Smooth muscle cell (in vitro differentiated cells): Measurements from ENCODE around the gene CTNNAL1. TPM values are rescaled to one million over a fixed set of nuclear protein-coding genes. Genes with fewer than 3 reads are reported as not detected.

Source experiments
- DNase-seq: peaks from one replicate; lab custom pipeline; 2025; ENCODE audit not compliant: unreplicated experiment; lab: John Stamatoyannopoulos, UW
- H2AFZ ChIP-seq: fragments of 200-600 bp; sonication (generic); 2 replicates; pipeline ENCODE4 v1.6.0; 2016; ENCODE audit warnings: antibody characterized with exemption, low read depth, mild to moderate bottlenecking
- H3F3A ChIP-seq: fragments of 200-600 bp; sonication (generic); 2 replicates; pipeline ENCODE4 v1.6.0; 2017; ENCODE audit warnings: antibody characterized with exemption, low read depth
- H3K27ac ChIP-seq: fragments of 200-600 bp; sonication (generic); 2 replicates; pipeline ENCODE4 v1.5.1; 2016; ENCODE audit warnings: low read depth, mild to moderate bottlenecking
- H3K27me3 ChIP-seq: fragments of 200-600 bp; sonication (generic); 2 replicates; pipeline ENCODE4 v1.6.1; 2016; ENCODE audit warnings: low read depth, mild to moderate bottlenecking
- H3K36me3 ChIP-seq: fragments of 200-600 bp; sonication (generic); 2 replicates; pipeline ENCODE4 v1.5.1; 2016; ENCODE audit warnings: low read depth
- H3K4me1 ChIP-seq: fragments of 200-600 bp; sonication (generic); 2 replicates; pipeline ENCODE4 v1.5.1; 2016; ENCODE audit warnings: low read depth
- H3K4me2 ChIP-seq: fragments of 200-600 bp; sonication (generic); 2 replicates; pipeline ENCODE4 v1.6.0; 2016; ENCODE audit warnings: mild to moderate bottlenecking
- H3K4me3 ChIP-seq: fragments of 200-600 bp; sonication (generic); 2 replicates; pipeline ENCODE4 v1.5.1; 2016; ENCODE audit warnings: mild to moderate bottlenecking
- H3K79me2 ChIP-seq: fragments of 200-600 bp; sonication (generic); 2 replicates; pipeline ENCODE4 v1.6.0; 2016; ENCODE audit warnings: low read depth, mild to moderate bottlenecking
- H3K9ac ChIP-seq: fragments of 200-600 bp; sonication (generic); 2 replicates; pipeline ENCODE4 v1.6.0; 2016; ENCODE audit warnings: low read depth
- H3K9me3 ChIP-seq: fragments of 200-600 bp; sonication (generic); replicated peaks from 2 replicates; pipeline ENCODE4 v1.5.1; 2016; ENCODE audit warnings: low read depth
- H4K20me1 ChIP-seq: fragments of 200-600 bp; sonication (generic); 2 replicates; pipeline ENCODE4 v1.6.0; 2016; ENCODE audit warnings: low read depth
- CTCF ChIP-seq: fragments of 200-600 bp; sonication (generic); IDR thresholded peaks from 2 replicates; pipeline ENCODE4 v1.5.1; 2017; ENCODE audit warnings: borderline replicate concordance, mild to moderate bottlenecking, antibody characterized with exemption; ENCODE audit not compliant: insufficient read depth, poor library complexity, severe bottlenecking
- whole genome bisulfite sequencing: methylation state at CpG from one replicate; pipeline ENCODE4 v1.1.7; 2016; ENCODE audit warnings: low lambda C conversion rate; 5-methylcytosine and 5-hydroxymethylcytosine counted together
- polyA plus RNA-seq: library from polyadenylated mRNA; unstranded; fragments of >200 nt; fragmentation: Nextera tagmentation; extraction: Ambion mirVana; gene quantifications from 2 replicates; pipeline ENCODE4 v1.2.1, GENCODE V29; 2016
- total RNA-seq: library from RNA; depleted of rRNA; stranded (reverse); fragments of >200 nt; gene quantifications from 2 replicates; pipeline ENCODE4 v1.2.3, GENCODE V29; 2014

CTNNAL1 gene
- total and polyA plus RNA-seq, 2 experiments from 2014 or later, result 27.4 to 33.5 TPM

- H3F3A ChIP-seq, result peaks cover 5% of the 10 kb centered on the region
- no peaks in the 10 kb centered on the region for H3K4me1 ChIP-seq
- peaks cover under 1% of the 10 kb centered on the region for H3K36me3 ChIP-seq
- TF ChIP-seq CTCF, result no peak
- no peaks in the 10 kb centered on the region for H3K79me2 ChIP-seq
- no peaks in the 10 kb centered on the region for H4K20me1 ChIP-seq
- no peak overlapping the region for H2AFZ ChIP-seq
- no peak overlapping the region for H3K4me3 ChIP-seq
- H3K27me3 ChIP-seq, result no peaks in the 10 kb centered on the region
- no peak for DNase-seq
- H3K9ac ChIP-seq, result no peak overlapping the region
- peak overlapping the region; percentile 5 for H3K4me2 ChIP-seq
- peak overlapping the region; percentile 79 for H3K27ac ChIP-seq
- H3K9me3 ChIP-seq, result no peaks in the 10 kb centered on the region
- 92% methylated on average over 6 of the region's 6 CpGs for WGBS
Measured at GRCh38 chr9:109036744-109037680, 23.7 kb upstream of the CTNNAL1 start.

GRCh38 chr9:109035684-109036423 lies 22.6 kb upstream of the CTNNAL1 start:
- H3F3A ChIP-seq, result peaks cover 5% of the 10 kb centered on the region
- no peak overlapping the region for H3K9ac ChIP-seq
- TF ChIP-seq CTCF, result no peak
- no peaks in the 10 kb centered on the region for H3K9me3 ChIP-seq
- H3K27me3 ChIP-seq, result no peaks in the 10 kb centered on the region
- no peak for DNase-seq
- H3K4me2 ChIP-seq, result peak overlapping the region; percentile 5
- WGBS, result 58% methylated on average over 2 of the region's 2 CpGs
- H3K36me3 ChIP-seq, result no peaks in the 10 kb centered on the region
- no peaks in the 10 kb centered on the region for H3K4me1 ChIP-seq
- H3K79me2 ChIP-seq, result peaks cover 4% of the 10 kb centered on the region
- H4K20me1 ChIP-seq, result peaks cover 3% of the 10 kb centered on the region
- H3K27ac ChIP-seq, result peak overlapping the region; percentile 79
- H3K4me3 ChIP-seq, result no peak overlapping the region
- H2AFZ ChIP-seq, result no peak overlapping the region

- DNase-seq, result no peak
- peaks cover 2% of the 10 kb centered on the region for H3F3A ChIP-seq
Measured at GRCh38 chr9:109033941-109034700, 20.8 kb upstream of the CTNNAL1 start.

More at GRCh38 chr9:109033941-109034700, 20.8 kb upstream of the CTNNAL1 start:
- TF ChIP-seq CTCF, result no peak
- peaks cover 4% of the 10 kb centered on the region for H3K79me2 ChIP-seq
- H2AFZ ChIP-seq, result no peak overlapping the region
- no peaks in the 10 kb centered on the region for H3K36me3 ChIP-seq
- no peak overlapping the region for H3K4me2 ChIP-seq
- no peaks in the 10 kb centered on the region for H3K27me3 ChIP-seq
- H3K4me3 ChIP-seq, result no peak overlapping the region
- WGBS, result 65% methylated on average over 6 of the region's 6 CpGs
- H3K27ac ChIP-seq, result peak overlapping the region; percentile 1
- no peak overlapping the region for H3K9ac ChIP-seq
- peaks cover 3% of the 10 kb centered on the region for H4K20me1 ChIP-seq
- H3K9me3 ChIP-seq, result no peaks in the 10 kb centered on the region
- H3K4me1 ChIP-seq, result no peaks in the 10 kb centered on the region
